ENCODE data around the gene SLC24A3.

- TF ChIP-seq CTCF (IDR thresholded peaks at IDR 0.05; ENCODE audit: low read depth, low read length), result no peak
- TF ChIP-seq POLR2A (IDR thresholded peaks at IDR 0.05; ENCODE audit: extremely low read depth, insufficient read length), result no peak
These were observed 530.7 kb downstream of the SLC24A3 start for GRCh38 chr20:19742974-19743639.

Data from NB4 (cell line).